Peyer's patch (tissue), 4 donors: ENCODE results near the gene OSBPL5. TPM values are rescaled to one million over a fixed set of nuclear protein-coding genes. Genes with fewer than 3 reads are reported as not detected.

Source experiments
- DNase-seq, 3 donors: peaks; one replicate each; pipeline ENCODE4 v3.0.0-alpha.2; 2017 to 2019
- H3K27ac ChIP-seq, 4 donors: fragments of 200-600 bp; sonication (generic); one replicate each; pipeline ENCODE4 v1.5.1; 2016 to 2019
- H3K27me3 ChIP-seq, 2 donors: fragments of 200-600 bp; sonication (generic); one replicate each; pipeline ENCODE4 v1.5.1; 2019
- H3K36me3 ChIP-seq, 3 donors: fragments of 200-600 bp; sonication (generic); one replicate each; pipeline ENCODE4 v1.5.1; 2016 to 2019
- H3K4me1 ChIP-seq, 4 donors: fragments of 200-600 bp; sonication (generic); one replicate each; pipeline ENCODE4 v1.5.1; 2016 to 2019
- H3K4me3 ChIP-seq, 4 donors: fragments of 200-600 bp; sonication (generic); 1 replicate in 3 of 4; 2 replicates in 1 of 4; pipeline ENCODE4 v1.5.1; 2016 to 2019; ENCODE audit warnings: mild to moderate bottlenecking in 1 of 4
- H3K9me3 ChIP-seq, 4 donors: fragments of 200-600 bp; sonication (generic); one replicate each; pipeline ENCODE4 v1.5.1; 2016 to 2019; ENCODE audit warnings: mild to moderate bottlenecking in 1 of 4
- CTCF ChIP-seq, 6 experiments: fragments of 450-650 bp in 4 of 6; fragments of 200-600 bp in 2 of 6; sonication (generic) in 1 of 6; IDR thresholded peaks; one replicate each; pipeline ENCODE4 v1.5.1; 2017 to 2019; ENCODE audit warnings: antibody characterized with exemption in 6 of 6, mild to moderate bottlenecking in 3 of 6, moderate library complexity in 1 of 6
- POLR2A ChIP-seq, 2 donors: fragments of 450-650 bp; IDR thresholded peaks; one replicate each; pipeline ENCODE4 v1.5.1; 2017; ENCODE audit warnings: antibody characterized with exemption in 2 of 2, mild to moderate bottlenecking in 2 of 2, moderate library complexity in 2 of 2
- total RNA-seq, 4 donors: library from RNA; depleted of rRNA; stranded (reverse); fragments of >200 nt; gene quantifications; one replicate each; pipeline ENCODE4 v1.1.0, GENCODE V29; 2016

The OSBPL5 gene
- total RNA-seq, 4 donors from 2014 or later = 39.8 to 110 (median 73.2) TPM

GRCh38 chr11:3156282-3156660 lies 8.8 kb downstream of the OSBPL5 start:
- TF ChIP-seq CTCF (IDR thresholded peaks at IDR 0.05) (no peak), POLR2A (IDR thresholded peaks at IDR 0.05) (no peak)
- H3K27me3 ChIP-seq = no peaks in the 10 kb centered on the region
- H3K9me3 ChIP-seq = no peaks in the 10 kb centered on the region
- peak overlapping the region in 1 of 4 donors; percentile 25 for H3K4me3 ChIP-seq
- peaks cover 0 to 82% (median 5%) of the 10 kb centered on the region in 4 donors for H3K4me1 ChIP-seq
- H3K27ac ChIP-seq = peak overlapping the region; percentile 12 to 86 (median 52)
- peak in 1 of 3 donors; percentile 46 for DNase-seq
- H3K36me3 ChIP-seq = no peaks in the 10 kb centered on the region

GRCh38 chr11:3155691-3156258 lies 9.3 kb downstream of the OSBPL5 start:
- peaks cover 0 to 84% (median 5%) of the 10 kb centered on the region in 4 donors for H3K4me1 ChIP-seq
- no peaks in the 10 kb centered on the region for H3K9me3 ChIP-seq
- no peaks in the 10 kb centered on the region for H3K27me3 ChIP-seq
- DNase-seq = no peak
- H3K36me3 ChIP-seq = no peaks in the 10 kb centered on the region
- TF ChIP-seq CTCF (IDR thresholded peaks at IDR 0.05) (no peak), POLR2A (IDR thresholded peaks at IDR 0.05) (no peak)
- peak overlapping the region in 2 of 4 donors; percentile 8 to 25 for H3K4me3 ChIP-seq
- H3K27ac ChIP-seq = peak overlapping the region in 3 of 4 donors; percentile 12 to 86 (median 63)

GRCh38 chr11:3155216-3155615 lies 9.9 kb downstream of the OSBPL5 start:
- TF ChIP-seq CTCF (IDR thresholded peaks at IDR 0.05) (no peak), POLR2A (IDR thresholded peaks at IDR 0.05) (no peak)
- H3K9me3 ChIP-seq = no peaks in the 10 kb centered on the region
- H3K4me3 ChIP-seq = no peak overlapping the region
- H3K36me3 ChIP-seq = no peaks in the 10 kb centered on the region
- H3K27me3 ChIP-seq = no peaks in the 10 kb centered on the region
- H3K4me1 ChIP-seq = peaks cover 0 to 87% (median 5%) of the 10 kb centered on the region in 4 donors
- DNase-seq = peak in 1 of 3 donors; percentile 27
- peak overlapping the region in 2 of 4 donors; percentile 63 to 86 for H3K27ac ChIP-seq

GRCh38 chr11:3154001-3154599 lies 11.0 kb downstream of the OSBPL5 start:
- H3K36me3 ChIP-seq = no peaks in the 10 kb centered on the region
- peaks cover 0 to 87% (median 7%) of the 10 kb centered on the region in 4 donors for H3K4me1 ChIP-seq
- H3K4me3 ChIP-seq = peak overlapping the region in 1 of 4 donors; percentile 11
- H3K9me3 ChIP-seq = no peaks in the 10 kb centered on the region
- no peaks in the 10 kb centered on the region for H3K27me3 ChIP-seq
- peak in 1 of 3 donors; percentile 51 for DNase-seq
- H3K27ac ChIP-seq = peak overlapping the region; percentile 58 to 86 (median 67)
- TF ChIP-seq POLR2A (IDR thresholded peaks at IDR 0.05) = no peak
- TF ChIP-seq CTCF (IDR thresholded peaks at IDR 0.05) = no peak

GRCh38 chr11:3153291-3153861 lies 11.7 kb downstream of the OSBPL5 start:
- Histone ChIP-seq H3K27ac (peak overlapping the region; percentile 58 to 86 (median 67)), H3K4me3 (peak overlapping the region in 1 of 4 donors; percentile 11), H3K27me3 (no peaks in the 10 kb centered on the region), H3K9me3 (no peaks in the 10 kb centered on the region), H3K36me3 (no peaks in the 10 kb centered on the region), H3K4me1 (peaks cover 0 to 87% (median 8%) of the 10 kb centered on the region in 4 donors)
- DNase-seq = peak in 2 of 3 donors; percentile 62 to 70
- TF ChIP-seq POLR2A (IDR thresholded peaks at IDR 0.05) = no peak
- TF ChIP-seq CTCF (IDR thresholded peaks at IDR 0.05) = no peak
